ENCODE measurements around the gene TIGD3. TPM values are rescaled to one million over a fixed set of nuclear protein-coding genes. Genes with fewer than 3 reads are reported as not detected.

TIGD3 gene
- total and polyA plus RNA-seq, 4 donors = 0.08 to 0.33 (median 0.17) TPM; not detected in 1

- TF ChIP-seq HNF4G (IDR thresholded peaks at IDR 0.05) = no peak
- TF ChIP-seq, protein P1, sequence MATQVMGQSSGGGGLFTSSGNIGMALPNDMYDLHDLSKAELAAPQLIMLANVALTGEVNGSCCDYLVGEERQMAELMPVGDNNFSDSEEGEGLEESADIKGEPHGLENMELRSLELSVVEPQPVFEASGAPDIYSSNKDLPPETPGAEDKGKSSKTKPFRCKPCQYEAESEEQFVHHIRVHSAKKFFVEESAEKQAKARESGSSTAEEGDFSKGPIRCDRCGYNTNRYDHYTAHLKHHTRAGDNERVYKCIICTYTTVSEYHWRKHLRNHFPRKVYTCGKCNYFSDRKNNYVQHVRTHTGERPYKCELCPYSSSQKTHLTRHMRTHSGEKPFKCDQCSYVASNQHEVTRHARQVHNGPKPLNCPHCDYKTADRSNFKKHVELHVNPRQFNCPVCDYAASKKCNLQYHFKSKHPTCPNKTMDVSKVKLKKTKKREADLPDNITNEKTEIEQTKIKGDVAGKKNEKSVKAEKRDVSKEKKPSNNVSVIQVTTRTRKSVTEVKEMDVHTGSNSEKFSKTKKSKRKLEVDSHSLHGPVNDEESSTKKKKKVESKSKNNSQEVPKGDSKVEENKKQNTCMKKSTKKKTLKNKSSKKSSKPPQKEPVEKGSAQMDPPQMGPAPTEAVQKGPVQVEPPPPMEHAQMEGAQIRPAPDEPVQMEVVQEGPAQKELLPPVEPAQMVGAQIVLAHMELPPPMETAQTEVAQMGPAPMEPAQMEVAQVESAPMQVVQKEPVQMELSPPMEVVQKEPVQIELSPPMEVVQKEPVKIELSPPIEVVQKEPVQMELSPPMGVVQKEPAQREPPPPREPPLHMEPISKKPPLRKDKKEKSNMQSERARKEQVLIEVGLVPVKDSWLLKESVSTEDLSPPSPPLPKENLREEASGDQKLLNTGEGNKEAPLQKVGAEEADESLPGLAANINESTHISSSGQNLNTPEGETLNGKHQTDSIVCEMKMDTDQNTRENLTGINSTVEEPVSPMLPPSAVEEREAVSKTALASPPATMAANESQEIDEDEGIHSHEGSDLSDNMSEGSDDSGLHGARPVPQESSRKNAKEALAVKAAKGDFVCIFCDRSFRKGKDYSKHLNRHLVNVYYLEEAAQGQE (IDR thresholded peaks at IDR 0.05) = no peak
- no peak for TF ChIP-seq ATF3 (IDR thresholded peaks at IDR 0.05)
- TF ChIP-seq NR2F2 (IDR thresholded peaks at IDR 0.05) = no peak
- TF ChIP-seq, protein P2, sequence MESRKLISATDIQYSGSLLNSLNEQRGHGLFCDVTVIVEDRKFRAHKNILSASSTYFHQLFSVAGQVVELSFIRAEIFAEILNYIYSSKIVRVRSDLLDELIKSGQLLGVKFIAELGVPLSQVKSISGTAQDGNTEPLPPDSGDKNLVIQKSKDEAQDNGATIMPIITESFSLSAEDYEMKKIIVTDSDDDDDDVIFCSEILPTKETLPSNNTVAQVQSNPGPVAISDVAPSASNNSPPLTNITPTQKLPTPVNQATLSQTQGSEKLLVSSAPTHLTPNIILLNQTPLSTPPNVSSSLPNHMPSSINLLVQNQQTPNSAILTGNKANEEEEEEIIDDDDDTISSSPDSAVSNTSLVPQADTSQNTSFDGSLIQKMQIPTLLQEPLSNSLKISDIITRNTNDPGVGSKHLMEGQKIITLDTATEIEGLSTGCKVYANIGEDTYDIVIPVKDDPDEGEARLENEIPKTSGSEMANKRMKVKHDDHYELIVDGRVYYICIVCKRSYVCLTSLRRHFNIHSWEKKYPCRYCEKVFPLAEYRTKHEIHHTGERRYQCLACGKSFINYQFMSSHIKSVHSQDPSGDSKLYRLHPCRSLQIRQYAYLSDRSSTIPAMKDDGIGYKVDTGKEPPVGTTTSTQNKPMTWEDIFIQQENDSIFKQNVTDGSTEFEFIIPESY (IDR thresholded peaks at IDR 0.05) = no peak
- no peak for TF ChIP-seq EGR1 (IDR thresholded peaks at IDR 0.05; ENCODE audit: low read depth in 2 of 2)
- TF ChIP-seq, protein P3, sequence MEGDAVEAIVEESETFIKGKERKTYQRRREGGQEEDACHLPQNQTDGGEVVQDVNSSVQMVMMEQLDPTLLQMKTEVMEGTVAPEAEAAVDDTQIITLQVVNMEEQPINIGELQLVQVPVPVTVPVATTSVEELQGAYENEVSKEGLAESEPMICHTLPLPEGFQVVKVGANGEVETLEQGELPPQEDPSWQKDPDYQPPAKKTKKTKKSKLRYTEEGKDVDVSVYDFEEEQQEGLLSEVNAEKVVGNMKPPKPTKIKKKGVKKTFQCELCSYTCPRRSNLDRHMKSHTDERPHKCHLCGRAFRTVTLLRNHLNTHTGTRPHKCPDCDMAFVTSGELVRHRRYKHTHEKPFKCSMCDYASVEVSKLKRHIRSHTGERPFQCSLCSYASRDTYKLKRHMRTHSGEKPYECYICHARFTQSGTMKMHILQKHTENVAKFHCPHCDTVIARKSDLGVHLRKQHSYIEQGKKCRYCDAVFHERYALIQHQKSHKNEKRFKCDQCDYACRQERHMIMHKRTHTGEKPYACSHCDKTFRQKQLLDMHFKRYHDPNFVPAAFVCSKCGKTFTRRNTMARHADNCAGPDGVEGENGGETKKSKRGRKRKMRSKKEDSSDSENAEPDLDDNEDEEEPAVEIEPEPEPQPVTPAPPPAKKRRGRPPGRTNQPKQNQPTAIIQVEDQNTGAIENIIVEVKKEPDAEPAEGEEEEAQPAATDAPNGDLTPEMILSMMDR (IDR thresholded peaks at IDR 0.05; ENCODE audit: low read depth, low read length, missing input control) = no peak
- no peak for TF ChIP-seq YY1 (IDR thresholded peaks at IDR 0.05)
- TF ChIP-seq MAX (IDR thresholded peaks at IDR 0.05) = no peak
- no peak for TF ChIP-seq RAD21 (IDR thresholded peaks at IDR 0.05)
- TF ChIP-seq FOXA1 (IDR thresholded peaks at IDR 0.05) = no peak
- no peak for DNase-seq (ENCODE audit: low spot score)
- Histone ChIP-seq H3K36me3 (ENCODE audit: control insufficient read depth in 4 of 4, insufficient read depth in 3 of 4, low read depth in 1 of 4, low read length in 3 of 4) (peaks cover 0 to 22% (median 3%) of the 10 kb centered on the region in 4 donors), H3K4me3 (ENCODE audit: low read depth in 1 of 3, low read length in 3 of 3) (no peak overlapping the region), H3K27ac (ENCODE audit: low read depth in 1 of 2, low read length in 2 of 2) (no peak overlapping the region), H3K4me1 (ENCODE audit: control insufficient read depth in 4 of 4, insufficient read depth in 4 of 4, low read length in 3 of 4) (no peaks in the 10 kb centered on the region), H3K9me3 (ENCODE audit: control insufficient read depth in 4 of 4, low read length in 3 of 4) (no peaks in the 10 kb centered on the region), H3K27me3 (ENCODE audit: control insufficient read depth in 4 of 4, insufficient read depth in 4 of 4, low read length in 3 of 4) (no peaks in the 10 kb centered on the region), H3K9ac (ENCODE audit: low read depth in 1 of 2, low read length in 2 of 2) (no peak overlapping the region)
- WGBS = 89% methylated on average over 17 of the region's 17 CpGs
Measured at GRCh38 chr11:65393513-65394079, 39.0 kb downstream of the TIGD3 start.

DNA sequence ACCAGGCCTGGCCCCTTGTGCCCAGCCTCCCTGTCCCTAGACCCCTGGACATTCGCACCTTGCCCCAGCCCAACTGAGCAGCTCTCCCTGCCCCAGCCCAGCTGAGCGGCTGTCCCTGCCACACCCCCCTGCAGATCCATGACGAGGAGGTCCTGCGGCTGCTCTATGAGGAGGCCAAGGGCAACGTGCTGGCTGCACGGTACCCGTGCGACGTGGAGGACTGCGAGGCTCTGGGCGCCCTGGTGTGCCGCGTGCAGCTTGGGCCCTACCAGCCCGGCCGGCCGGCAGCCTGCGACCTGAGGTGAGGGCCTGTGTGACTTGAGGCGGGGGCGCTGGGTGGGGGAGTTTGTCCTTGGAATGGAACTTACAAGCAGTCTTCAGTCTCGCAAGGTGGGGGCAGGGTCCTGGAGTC, 39.6 kb downstream of the TIGD3 start:
- Histone ChIP-seq H3K9me3 (ENCODE audit: control insufficient read depth in 4 of 4, low read length in 3 of 4) (no peaks in the 10 kb centered on the region), H3K27me3 (ENCODE audit: control insufficient read depth in 4 of 4, insufficient read depth in 4 of 4, low read length in 3 of 4) (no peaks in the 10 kb centered on the region), H3K36me3 (ENCODE audit: control insufficient read depth in 4 of 4, insufficient read depth in 3 of 4, low read depth in 1 of 4, low read length in 3 of 4) (peaks cover 0 to 23% (median 4%) of the 10 kb centered on the region in 4 donors), H3K9ac (ENCODE audit: low read depth in 1 of 2, low read length in 2 of 2) (no peak overlapping the region), H3K27ac (ENCODE audit: low read depth in 1 of 2, low read length in 2 of 2) (no peak overlapping the region), H3K4me3 (ENCODE audit: low read depth in 1 of 3, low read length in 3 of 3) (no peak overlapping the region), H3K4me1 (ENCODE audit: control insufficient read depth in 4 of 4, insufficient read depth in 4 of 4, low read length in 3 of 4) (no peaks in the 10 kb centered on the region)
- WGBS = 94% methylated on average over 20 of the region's 20 CpGs
- TF ChIP-seq YY1 (IDR thresholded peaks at IDR 0.05) (no peak), MAX (IDR thresholded peaks at IDR 0.05) (no peak), RAD21 (IDR thresholded peaks at IDR 0.05) (no peak), HNF4G (IDR thresholded peaks at IDR 0.05) (no peak), NR2F2 (IDR thresholded peaks at IDR 0.05) (no peak), SP1 (IDR thresholded peaks at IDR 0.05) (no peak), RXRA (IDR thresholded peaks at IDR 0.05) (no peak), GABPA (IDR thresholded peaks at IDR 0.05 in 1 of 2, conservative IDR thresholded peaks at IDR 0.05 in 1 of 2) (no peak), TAF1 (conservative IDR thresholded peaks at IDR 0.05) (no peak), FOXA1 (IDR thresholded peaks at IDR 0.05) (no peak)
- TF ChIP-seq, protein P1 (IDR thresholded peaks at IDR 0.05) = no peak
- DNase-seq (ENCODE audit: low spot score) = no peak

All from liver (tissue), 9 donors.